ENCODE results near the gene C11orf16. TPM values are rescaled to one million over a fixed set of nuclear protein-coding genes. Genes with fewer than 3 reads are reported as not detected.

The C11orf16 gene
- total RNA-seq, 1 donor from 2014 or later, result not detected

Small RNA genes lying within 50 kb of the gene (small RNA-seq; reads per million reads assigned to genes)
- gene RF00019, result not detected

Other genes starting within 250 kb of the C11orf16 start
- 23.0 TPM for gene AKIP1, start 21.8 kb downstream of the C11orf16 start, total RNA-seq
- not detected for gene ASCL3, start 10.1 kb upstream of the C11orf16 start, total RNA-seq
- gene TMEM9B, start 31.5 kb upstream of the C11orf16 start, total RNA-seq, result 27.1 TPM
- gene NRIP3, start 71.1 kb upstream of the C11orf16 start, total RNA-seq, result 1.0 TPM
- 37.1 TPM for gene SCUBE2, start 158.7 kb upstream of the C11orf16 start, total RNA-seq

Data from skeletal muscle tissue (tissue), 2 donors.